K562 (cell line): ENCODE results near the gene SLC25A28. TPM values are rescaled to one million over a fixed set of nuclear protein-coding genes. Genes with fewer than 3 reads are reported as not detected.

Experiments used
- ATF1 ChIP-seq, 2 experiments: fragments of 450-650 bp in 1 of 2; IDR thresholded peaks; 2 replicates each; pipeline ENCODE4 v1.6.1; 2016; ENCODE audit warnings: missing compliant biosample characterization in 1 of 2, missing genetic modification characterization in 1 of 2
- CREM ChIP-seq: IDR thresholded peaks from 2 replicates; pipeline ENCODE4 v1.6.1; 2014; ENCODE audit warnings: antibody characterized with exemption, low read depth
- HDAC1 ChIP-seq, 2 experiments: fragments of 450-650 bp; IDR thresholded peaks; 2 replicates each; pipeline ENCODE4 v1.6.1; 2016 to 2017; ENCODE audit warnings: inconsistent platforms in 1 of 2, mild to moderate bottlenecking in 1 of 2, moderate library complexity in 1 of 2
- HMBOX1 ChIP-seq: sonication (generic); IDR thresholded peaks from 2 replicates; pipeline ENCODE4 v1.6.1; 2016
- KHSRP ChIP-seq: fragments of 450-650 bp; IDR thresholded peaks from 2 replicates; pipeline ENCODE4 v1.6.1; 2017
- MCM5 ChIP-seq: fragments of 450-650 bp; IDR thresholded peaks from 2 replicates; pipeline ENCODE4 v1.6.1; 2016; ENCODE audit warnings: low read depth
- MGA ChIP-seq: fragments of 450-650 bp; IDR thresholded peaks from 2 replicates; pipeline ENCODE4 v1.6.1; 2016; ENCODE audit warnings: mild to moderate bottlenecking, moderate library complexity
- MYNN ChIP-seq, 2 experiments: sonication (generic); formaldehyde crosslinking in 1 of 2; IDR thresholded peaks; 2 replicates each; pipeline versions ENCODE4 v1.5.0 to v1.6.1; 2016 to 2020; ENCODE audit warnings: antibody characterized with exemption in 1 of 2, missing genetic modification reagents in 1 of 2
- NCOR1 ChIP-seq: fragments of 450-650 bp; IDR thresholded peaks from 2 replicates; pipeline ENCODE4 v1.6.1; 2016; ENCODE audit warnings: mild to moderate bottlenecking, moderate library complexity
- NFXL1 ChIP-seq: fragments of 450-650 bp; formaldehyde crosslinking; IDR thresholded peaks from 2 replicates; pipeline ENCODE4 v1.4.0; 2021; ENCODE audit warnings: mild to moderate bottlenecking
- RFX5 ChIP-seq: IDR thresholded peaks from 2 replicates; pipeline ENCODE4 v1.6.1; 2011; ENCODE audit warnings: low read depth, mild to moderate bottlenecking, improper control_type of control experiment, low read length
- ZKSCAN8 ChIP-seq: fragments of 200-800 bp; sonication (Bioruptor generic); IDR thresholded peaks from 2 replicates; pipeline ENCODE4 v1.6.1; 2016; ENCODE audit warnings: missing genetic modification characterization, missing compliant biosample characterization
- ZNF146 ChIP-seq: IDR thresholded peaks from one replicate; pipeline ENCODE4 v1.6.1; 2018; ENCODE audit warnings: missing compliant biosample characterization; ENCODE audit not compliant: unreplicated experiment
- ZNF551 ChIP-seq: fragments of 250-450 bp; sonication (Bioruptor Pico); IDR thresholded peaks from 2 replicates; pipeline ENCODE4 v1.5.0; 2021; ENCODE audit warnings: mild to moderate bottlenecking, moderate library complexity
- ZNF766 ChIP-seq: fragments of 200-800 bp; sonication (Bioruptor generic); conservative IDR thresholded peaks from 2 replicates; pipeline ENCODE4 v1.6.1; 2016; ENCODE audit warnings: missing genetic modification characterization, missing compliant biosample characterization
- polyA plus RNA-seq, 8 experiments: library from polyadenylated mRNA; depleted of rRNA in 4 of 8; stranded (reverse) in 5 of 8; unstranded in 3 of 8; fragments of >200 nt; fragmentation: Nextera tagmentation in 2 of 8; fragmentation: Illumina TruSeq in 1 of 8; extraction: Ambion mirVana in 2 of 8; extraction: Trizol in 1 of 8; gene quantifications; 2 replicates each; pipeline versions ENCODE4 v1.2.1 to v1.2.3, GENCODE V29; 2011 to 2014; ENCODE audit warnings: inconsistent platforms in 1 of 8, missing spikeins in 1 of 8
- total RNA-seq, 7 experiments: library from RNA; depleted of rRNA in 6 of 7; stranded (reverse); fragments of >200 nt in 6 of 7; fragmentation: Illumina TruSeq in 2 of 7; extraction: Trizol in 2 of 7; gene quantifications; 2 replicates each; pipeline versions ENCODE4 v1.2.1 to v1.2.3, GENCODE V29; 2011 to 2021; ENCODE audit warnings: low replicate concordance in 1 of 7
- TF ChIP-seq, protein P1 (sequence below): sonication (generic); formaldehyde crosslinking; IDR thresholded peaks from 2 replicates; pipeline ENCODE4 v1.4.0; 2020; ENCODE audit warnings: mild to moderate bottlenecking, missing genetic modification reagents

The SLC25A28 gene
- total and polyA plus RNA-seq, 9 of the 15 experiments (the other 6 are each of a cell fraction or from before 2014, with no cell fraction given): 6.2 to 32.3 (median 18.8) TPM

DNA sequence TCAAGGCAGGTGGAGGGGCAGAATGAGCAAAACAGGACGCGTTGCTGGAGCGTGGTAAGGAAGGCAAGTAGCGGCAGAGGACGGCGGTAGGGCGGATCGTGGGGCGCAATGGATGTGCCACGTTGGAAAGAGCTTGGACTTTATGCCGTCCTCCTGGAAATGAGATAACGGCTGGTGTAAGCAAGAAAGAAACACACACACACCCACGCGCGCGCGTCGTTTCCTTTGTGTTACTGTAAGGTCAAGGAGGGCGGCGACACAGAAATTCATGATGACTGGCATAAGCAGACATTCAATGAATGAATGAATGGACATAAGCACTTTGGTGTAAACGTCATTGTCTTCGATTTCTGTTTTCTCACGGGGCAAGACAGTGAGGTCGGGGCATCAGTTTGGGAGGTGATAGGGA, 38.4 kb upstream of the SLC25A28 start (continued):
- TF ChIP-seq, protein P1, sequence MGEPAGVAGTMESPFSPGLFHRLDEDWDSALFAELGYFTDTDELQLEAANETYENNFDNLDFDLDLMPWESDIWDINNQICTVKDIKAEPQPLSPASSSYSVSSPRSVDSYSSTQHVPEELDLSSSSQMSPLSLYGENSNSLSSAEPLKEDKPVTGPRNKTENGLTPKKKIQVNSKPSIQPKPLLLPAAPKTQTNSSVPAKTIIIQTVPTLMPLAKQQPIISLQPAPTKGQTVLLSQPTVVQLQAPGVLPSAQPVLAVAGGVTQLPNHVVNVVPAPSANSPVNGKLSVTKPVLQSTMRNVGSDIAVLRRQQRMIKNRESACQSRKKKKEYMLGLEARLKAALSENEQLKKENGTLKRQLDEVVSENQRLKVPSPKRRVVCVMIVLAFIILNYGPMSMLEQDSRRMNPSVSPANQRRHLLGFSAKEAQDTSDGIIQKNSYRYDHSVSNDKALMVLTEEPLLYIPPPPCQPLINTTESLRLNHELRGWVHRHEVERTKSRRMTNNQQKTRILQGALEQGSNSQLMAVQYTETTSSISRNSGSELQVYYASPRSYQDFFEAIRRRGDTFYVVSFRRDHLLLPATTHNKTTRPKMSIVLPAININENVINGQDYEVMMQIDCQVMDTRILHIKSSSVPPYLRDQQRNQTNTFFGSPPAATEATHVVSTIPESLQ (CRISPR knock-in tag): no peak
- no peak for TF ChIP-seq ATF1 (CRISPR knock-in tag; IDR thresholded peaks at IDR 0.05)
- peak; percentile 39; the same call in 1 of the 2 replicates for TF ChIP-seq ATF1 (tag; IDR thresholded peaks at IDR 0.05)
- TF ChIP-seq NCOR1: peak; percentile 30; the same call in 1 of the 2 replicates
- TF ChIP-seq ZNF146 (CRISPR knock-in tag): no peak
- no peak for TF ChIP-seq ZNF551 (CRISPR knock-in tag)
- TF ChIP-seq NFXL1: no peak
- 0 out of 2 replicates have a peak, but pooled peaks have one; percentile 24 for TF ChIP-seq MYNN (IDR thresholded peaks at IDR 0.05)
- no peak for TF ChIP-seq MYNN (CRISPR knock-in tag; IDR thresholded peaks at IDR 0.05)
- peak in 1 of 2 experiments; percentile 35; a peak in 1 of 4 replicates for TF ChIP-seq HDAC1 (IDR thresholded peaks at IDR 0.05)
- TF ChIP-seq HMBOX1: no peak
- 0 out of 2 replicates have a peak, but pooled peaks have one; percentile 31 for TF ChIP-seq ZNF766 (CRISPR knock-in tag)
- no peak for TF ChIP-seq ZKSCAN8 (CRISPR knock-in tag)
- peak; percentile 74 for TF ChIP-seq CREM
- peak; percentile 86 for TF ChIP-seq MGA
- no peak for TF ChIP-seq MCM5
- TF ChIP-seq RFX5: no peak
- no peak for TF ChIP-seq KHSRP
